GM21526 (cell line): ENCODE results near the gene PRLHR.
"Not testable (repeated sequence)": the region's sequence is repeated elsewhere in the genome, so short reads cannot be mapped to it uniquely, and the experiment has no call there.

Source experiments
- ATAC-seq: cut with Tn5 transposase; IDR thresholded peaks from one replicate; pipeline ENCODE4 v1.9.1; 2021; ENCODE audit warnings: moderate library complexity; ENCODE audit not compliant: unreplicated experiment, low FRiP score

The PRLHR gene

DNA sequence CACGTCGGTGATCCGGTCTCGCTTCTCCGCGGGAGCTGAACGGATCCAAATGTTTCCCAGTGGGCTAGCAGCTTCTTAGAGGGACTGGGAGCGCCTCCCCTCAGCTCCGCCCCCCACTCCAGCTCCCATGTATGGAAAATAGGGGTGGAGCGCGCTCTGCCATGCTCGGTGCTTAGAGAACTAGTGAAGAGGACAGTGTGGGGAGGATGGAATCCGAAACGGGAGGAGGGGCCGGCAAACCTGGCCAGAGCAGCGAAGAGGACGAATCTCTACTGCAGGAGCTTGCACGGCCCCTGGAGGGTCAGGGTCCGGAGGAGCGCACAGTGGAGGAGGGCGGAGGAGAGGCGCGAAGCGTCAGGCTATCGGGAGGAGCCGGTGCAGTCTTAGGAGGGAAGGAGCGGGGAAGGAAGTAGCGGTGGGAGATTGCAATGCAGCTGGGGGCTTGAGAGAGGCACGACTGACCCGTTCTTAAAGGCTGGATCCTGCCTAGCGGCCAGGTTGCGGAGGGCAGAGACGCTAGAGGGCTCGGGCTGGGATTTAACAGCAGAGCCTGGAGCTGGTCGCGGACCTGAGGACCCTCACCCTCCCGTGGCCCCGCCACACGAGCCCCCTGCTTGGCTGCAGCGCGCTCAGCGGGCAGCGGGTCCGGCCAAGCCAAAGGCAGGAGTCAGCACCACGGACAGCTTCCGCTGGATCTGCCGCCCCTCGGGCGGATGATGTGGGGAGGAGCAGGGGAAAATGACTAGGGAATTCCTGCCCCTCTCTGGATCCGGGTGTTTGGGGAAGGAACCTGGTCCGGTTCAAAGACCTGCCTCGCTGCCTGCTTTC is at the start of gene PRLHR:
Gene PRLHR, minus strand, starts transcription at position 51 of the 828 bp plus-strand sequence. CDS start 404 bp downstream, outside the sequence.
- ATAC-seq: no peak

DNA sequence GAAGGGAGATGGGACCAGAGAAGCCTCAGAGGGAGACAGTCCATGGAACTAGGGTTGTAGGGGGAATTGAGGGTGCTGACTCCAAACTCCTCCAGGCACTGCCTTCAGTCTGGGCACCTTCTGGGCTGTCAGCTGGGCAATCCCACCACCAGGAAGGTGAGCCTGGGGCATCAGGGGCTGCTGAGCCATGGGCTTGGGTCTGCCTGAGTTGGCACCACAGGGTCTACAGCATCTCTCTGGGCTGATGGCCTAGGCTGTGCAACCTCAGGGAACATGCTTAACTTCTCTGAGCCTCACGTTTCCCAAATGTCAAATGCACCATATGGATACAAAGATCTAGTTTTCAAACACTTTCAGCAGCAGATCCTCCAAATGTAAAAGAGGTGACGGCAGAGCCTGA is 46.8 kb upstream of the PRLHR start:
- ATAC-seq: no peak

DNA sequence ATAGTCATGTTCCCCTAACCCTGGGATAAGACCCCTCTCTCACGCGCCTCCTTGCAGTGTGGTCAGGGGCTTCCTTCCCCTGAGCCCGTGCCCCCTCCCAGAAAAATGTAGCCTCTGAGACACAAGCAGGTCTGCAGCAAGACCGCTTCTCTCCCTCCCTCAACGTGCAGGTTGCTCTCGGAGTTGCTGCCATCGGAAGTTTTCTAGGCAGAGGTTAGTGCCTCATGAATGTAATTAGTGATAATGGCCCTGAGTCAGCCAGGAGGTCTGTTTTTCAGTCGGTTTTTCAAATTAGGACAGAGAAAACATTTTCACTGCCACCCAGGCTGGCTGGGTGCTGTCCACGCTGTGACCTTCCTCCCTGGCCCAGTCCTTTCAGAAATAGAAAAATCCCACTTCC is 43.2 kb upstream of the PRLHR start:
- no peak for ATAC-seq

DNA sequence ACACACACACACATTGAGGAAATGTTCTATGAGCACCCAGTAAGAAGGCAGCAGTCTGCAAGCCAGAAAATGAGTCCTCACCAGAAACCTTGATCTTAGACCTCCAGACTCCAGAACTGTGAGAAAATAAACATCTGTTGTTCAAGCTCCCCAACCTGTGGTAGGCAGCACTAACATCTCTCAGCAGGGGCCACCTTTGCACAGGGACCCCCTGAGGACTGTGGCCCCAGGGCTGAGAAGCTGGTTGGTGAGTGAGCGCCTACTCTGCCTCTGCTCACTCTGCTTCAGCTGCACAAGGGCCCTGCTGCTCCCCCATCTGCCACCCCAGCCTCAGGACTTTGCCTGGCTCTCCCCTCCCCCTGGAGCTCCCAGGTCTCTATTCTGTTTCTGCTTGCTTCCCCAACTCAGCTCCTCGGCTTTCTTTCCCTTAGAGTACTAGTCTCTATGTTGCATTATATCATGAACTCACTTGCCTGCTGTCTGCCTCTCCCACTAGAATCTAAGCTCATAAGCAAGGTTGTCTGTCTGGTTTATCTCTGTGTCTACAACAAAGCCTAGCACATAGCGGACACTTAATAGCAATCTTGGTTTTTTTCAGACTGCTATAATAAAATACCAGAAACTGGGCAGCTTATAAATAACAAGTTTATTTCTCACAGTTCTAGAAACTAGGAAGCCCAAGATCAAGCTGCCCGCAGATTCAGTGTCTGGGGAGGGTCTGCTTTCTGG is 40.4 kb upstream of the PRLHR start:
- ATAC-seq: no peak

DNA sequence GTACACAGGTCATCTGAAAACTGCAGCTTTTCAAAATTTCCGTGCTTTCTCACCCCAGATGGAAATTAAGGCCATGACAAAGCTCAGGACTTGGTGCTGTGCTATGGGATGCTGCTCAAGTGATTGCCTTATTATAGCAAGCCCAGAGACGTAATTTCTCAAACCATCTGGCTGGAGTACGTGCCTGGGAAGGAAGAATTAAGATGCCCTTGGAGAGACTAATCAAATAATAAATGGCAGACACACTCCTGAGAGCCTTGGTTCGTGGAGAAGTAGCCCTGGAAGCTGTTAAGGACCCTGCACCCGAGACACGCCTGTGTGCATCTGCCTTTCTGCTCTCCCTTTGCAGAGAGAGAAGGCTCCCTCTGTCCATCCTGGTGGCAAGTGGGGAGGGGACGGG is 38.3 kb upstream of the PRLHR start:
- ATAC-seq: no peak

DNA sequence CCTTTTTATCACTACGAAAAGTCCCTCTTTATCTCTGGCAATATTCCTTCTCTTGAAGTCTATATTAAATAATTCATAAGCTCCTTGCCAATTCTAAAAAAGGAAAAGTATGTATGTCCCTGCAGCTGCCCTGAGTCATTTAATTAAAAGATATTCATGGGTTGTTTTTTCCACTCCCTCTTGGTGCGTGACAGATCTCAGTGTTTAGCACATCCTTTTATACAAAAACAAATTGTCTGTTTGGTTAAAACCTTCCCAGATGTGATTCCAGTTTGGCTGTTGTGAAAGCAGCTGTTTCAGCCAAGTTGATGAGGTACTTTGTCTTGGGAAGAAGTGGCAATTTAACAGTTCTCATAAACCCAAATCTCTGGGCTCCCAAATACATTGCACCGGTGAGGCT is 33.8 kb upstream of the PRLHR start:
- ATAC-seq: no peak

DNA sequence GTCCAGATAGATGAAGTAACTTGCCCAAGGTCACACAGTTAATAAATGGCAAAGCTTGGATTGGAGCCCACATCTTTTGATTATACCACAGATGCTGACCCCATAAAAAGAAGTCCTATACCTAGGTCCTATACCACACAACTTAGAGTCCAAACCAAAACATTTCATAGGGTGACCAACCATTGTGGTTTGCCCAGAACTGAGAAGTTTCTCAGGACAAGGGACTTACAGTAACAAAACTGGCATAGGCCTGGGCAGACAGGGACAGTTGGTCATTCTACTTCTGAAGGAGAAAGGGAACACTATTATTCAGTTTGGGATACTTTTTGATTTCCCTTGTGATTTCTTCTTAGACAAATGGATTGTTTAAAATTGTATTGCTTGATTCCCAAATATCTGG is 32.9 kb upstream of the PRLHR start:
- ATAC-seq: no peak

DNA sequence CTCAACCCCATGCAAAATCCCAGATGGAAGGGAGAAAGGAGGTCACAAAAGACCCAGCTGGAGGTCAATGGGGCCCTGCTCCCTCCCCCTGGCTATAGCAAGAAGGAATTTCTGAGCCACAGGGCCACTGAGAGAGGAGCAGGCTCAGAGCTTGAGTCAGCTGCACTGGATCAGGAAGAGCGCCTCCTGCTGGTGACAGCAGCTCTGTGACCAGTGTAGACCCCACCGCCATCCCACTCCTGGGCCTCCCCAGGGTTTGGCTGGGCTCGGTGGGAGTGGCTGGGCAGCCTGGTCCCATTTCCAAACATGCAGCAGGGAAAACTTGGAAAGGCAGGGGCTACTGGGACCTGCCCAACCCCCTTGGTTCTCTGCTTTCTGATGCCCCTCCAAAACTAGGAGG is 31.5 kb upstream of the PRLHR start:
- ATAC-seq: no peak

DNA sequence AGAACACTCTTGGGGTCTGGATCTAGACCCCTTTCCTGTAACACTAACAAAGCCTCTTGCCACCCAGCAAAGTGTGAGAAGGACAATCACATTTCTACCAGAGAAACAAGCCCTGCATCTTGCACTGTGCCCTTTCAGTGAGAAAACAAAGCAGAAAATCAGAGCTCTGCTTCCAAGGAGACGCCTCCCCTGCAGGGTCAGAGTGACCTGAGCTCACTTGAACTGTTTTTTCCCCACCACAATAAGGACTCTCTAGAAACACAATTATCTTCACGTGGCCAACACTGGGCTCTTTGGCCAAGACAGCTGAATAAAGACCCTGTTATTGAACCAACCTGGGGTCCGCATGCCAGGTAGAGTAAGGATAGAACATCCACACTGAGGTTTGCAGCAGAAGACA is 30.1 kb upstream of the PRLHR start:
- ATAC-seq: no peak

DNA sequence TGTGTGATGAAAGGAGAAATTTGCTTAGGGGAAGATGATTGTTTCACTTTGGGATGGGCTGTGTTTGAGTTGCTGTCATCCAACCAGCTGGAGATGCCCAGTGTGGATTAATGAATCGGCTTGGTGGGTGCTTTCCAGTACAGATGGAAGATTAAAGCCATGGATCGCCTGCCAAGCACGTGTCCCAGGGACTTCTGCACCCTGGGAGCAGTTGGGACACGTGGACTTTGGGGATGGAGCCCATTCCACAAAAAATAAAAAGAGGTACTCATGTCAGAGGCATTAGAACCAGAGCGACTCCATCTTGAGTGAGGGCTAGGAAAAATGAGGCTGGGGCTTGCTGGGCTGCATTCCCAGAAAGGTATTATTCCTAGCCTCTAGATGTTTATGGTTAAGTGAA is 29.3 kb upstream of the PRLHR start:
- ATAC-seq: no peak

DNA sequence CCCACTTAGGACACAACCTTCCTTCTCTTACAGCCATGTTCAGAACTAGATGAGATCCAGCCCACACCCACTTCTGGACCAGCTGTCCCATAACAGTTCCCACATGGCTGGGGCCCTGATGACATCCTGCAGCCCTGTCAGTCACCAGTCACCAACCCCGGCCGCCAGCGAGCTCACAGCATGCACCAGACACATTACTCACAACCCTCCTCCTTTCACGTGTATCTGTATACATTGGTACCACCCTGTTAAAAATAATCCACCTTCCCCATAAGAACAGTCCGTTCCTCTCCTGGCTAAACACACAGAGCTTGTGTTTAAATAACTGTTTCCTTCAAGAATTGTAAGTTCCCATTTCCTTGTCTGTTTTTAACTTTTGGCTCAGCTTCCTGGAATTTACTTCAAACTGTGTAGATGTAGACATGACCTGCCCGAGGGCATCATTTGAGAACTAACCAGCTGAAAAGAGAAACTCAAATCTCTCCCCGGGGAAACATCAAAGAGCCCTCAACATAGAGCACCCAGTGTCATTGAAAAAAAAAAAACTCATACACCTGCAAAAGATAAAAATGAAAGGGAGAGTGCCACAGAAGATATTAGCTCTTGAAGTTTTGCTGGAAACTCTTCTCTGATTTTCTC is 26.0 kb upstream of the PRLHR start:
- ATAC-seq: no peak

DNA sequence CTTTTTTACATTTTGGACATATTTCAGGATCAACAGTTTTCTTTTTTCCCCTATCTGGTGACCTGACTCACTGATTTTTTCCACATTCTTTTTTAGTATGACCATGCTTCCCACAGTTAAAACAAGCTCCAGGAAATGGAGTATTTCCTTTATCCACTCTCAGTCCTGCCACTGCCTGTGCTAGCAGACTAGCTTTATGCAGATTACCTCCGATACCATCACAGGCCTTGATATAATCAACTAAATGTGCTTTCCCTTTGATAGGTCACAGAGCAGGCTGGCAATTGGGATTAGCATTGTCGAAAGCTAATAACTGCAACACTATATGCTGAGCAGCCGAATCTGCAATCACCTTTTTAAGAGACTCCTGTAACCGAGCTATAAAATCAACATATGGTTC is 18.4 kb upstream of the PRLHR start:
- ATAC-seq: not testable (repeated sequence)

DNA sequence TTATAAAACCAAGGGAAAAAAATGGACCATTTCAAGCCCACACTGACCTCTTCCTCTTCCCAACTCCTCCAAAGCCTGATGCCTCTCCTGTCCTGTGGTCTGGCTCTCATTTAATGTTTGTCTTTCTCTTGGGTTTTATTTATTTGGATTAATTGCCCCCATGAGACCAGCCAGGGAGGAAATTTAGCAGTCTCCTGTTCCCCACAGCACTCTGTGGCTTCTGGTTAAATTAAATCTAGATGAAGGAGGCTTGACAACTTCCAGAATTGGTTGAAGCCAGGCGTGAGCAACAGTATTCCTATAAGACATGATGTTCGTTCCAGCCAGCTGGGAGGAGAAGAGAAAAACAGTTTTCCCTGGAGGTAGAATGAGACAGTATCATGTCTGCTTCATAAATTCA is 15.1 kb upstream of the PRLHR start:
- ATAC-seq: no peak

DNA sequence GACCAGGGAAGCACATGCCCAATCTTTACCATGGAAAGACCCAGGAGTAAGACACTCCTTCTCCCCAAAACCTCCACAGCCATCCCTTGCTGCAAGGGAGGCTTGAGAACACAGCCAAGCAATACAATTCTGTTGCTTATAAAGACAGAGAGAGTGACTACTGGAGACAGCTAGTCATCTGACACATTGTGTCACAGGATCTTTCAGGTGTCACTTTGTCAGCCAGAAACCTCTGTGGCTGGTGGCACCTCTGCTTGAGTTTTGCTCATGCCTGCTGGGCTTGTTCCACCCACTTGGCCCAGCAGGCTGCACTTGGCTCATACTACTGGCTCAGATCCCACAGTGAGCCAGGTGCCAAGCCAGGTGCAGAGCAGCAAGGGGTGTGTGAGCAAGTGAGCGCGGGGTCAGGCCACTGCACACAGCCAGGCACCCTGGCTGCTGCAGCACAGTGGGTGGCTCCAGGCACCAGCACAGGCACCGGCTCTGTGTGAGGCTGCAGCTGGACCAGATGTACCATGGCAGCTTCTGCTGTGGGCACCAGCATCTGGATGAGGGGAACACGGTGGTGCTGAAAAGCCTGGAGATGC is 12.4 kb upstream of the PRLHR start:
- ATAC-seq: no peak

DNA sequence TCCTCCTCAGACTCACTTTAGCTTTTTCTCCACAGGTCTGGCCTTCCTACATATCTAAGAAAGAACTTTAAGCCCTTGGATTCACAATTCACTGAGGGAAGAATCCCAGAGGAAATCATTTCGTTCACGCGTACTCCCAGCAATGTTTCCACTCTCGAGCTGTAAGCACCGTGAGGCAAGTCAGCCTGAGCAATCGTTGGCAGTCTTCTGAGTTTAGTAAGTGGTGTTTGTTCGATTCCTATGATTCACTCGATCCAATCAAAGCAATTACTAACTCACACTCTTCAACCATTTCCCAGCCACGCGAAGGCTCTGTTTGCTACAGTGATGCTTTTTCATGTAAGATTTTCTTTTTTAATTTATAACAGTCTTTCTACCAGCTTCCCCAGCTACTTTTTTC is 10.2 kb upstream of the PRLHR start:
- no peak for ATAC-seq

DNA sequence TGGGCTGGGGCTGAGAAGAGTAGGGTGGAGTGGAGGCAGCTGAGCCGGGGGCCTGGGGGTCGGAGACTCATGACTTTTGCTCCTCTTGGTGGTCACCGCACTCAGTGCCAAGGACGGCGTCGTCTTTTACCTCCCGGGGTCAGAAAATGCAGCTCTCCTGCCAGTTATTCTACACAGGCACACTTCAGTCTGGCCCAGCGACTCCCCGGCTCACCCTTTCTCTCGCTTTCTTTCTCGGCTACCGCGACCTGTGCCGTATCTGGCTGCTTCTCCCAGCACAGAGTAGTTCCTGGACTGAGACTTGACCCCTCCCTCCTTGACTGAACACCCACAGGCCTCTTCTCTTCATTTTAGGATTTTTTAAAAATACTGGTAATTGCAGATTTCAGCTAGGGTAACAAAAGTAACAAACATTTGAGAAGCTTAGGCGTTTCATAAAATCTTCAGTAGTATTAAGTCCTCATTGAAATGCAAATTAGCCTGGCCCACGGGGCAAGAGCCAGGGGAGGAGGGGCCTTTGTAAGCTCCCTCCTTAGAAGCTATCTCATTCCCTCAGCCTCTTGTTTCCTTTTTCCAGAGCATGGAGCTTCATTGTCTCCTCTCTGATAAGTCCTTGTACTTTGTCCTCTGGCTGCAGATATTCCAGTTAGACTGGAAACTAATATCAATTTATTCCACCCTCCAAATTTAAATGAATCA is 1.1 kb upstream of the PRLHR start:
- no peak for ATAC-seq

DNA sequence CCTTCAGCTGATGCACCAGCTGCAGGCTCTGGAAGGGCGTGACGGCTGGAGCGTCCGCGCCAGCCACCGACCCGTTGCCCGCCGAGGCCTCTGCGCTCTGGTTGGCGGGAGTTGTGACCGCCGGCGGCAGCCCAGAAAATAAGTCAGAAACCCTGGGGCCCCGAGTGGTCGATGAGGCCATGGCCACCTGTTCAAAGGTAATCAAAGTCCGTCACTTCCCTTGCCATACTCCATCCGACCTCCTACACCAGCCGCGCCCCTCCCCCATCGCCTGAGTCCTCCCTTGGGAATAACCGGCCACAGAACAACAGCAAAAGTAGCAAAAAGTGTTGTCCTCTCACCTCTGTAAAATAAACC is 406 bp downstream of the PRLHR start:
- no peak for ATAC-seq

DNA sequence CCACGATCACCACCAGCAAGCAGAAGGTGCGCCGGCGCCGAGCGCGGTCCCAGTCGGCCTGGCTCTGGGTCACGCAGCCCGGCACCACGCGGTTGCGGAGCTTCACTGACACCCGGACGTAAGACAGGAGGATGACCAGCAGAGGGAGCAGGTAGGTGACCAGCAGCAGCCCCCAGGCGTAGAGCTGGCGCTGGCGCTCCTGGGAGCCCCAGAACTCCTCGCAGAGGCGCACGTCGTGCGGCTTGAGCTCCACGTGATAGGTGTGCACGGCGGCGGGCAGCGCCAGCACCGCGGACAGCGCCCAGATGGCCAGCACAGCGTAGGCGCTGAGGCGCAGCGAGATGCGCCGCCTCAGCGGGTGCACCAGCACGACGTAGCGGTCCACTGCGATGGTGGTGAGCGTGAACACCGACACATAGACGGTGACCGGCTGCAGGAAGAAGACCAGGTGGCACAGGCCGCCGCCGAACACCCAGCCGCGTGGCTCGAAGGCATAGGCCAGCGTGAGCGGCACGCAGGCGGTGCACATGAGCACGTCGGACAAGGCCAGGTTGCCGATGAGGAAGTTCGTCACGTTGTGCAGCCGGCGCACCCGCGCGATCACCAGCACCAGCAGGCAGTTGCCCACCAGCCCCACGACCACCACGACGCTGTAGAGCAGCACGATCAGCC is 920 bp downstream of the PRLHR start:
- ATAC-seq: no peak

DNA sequence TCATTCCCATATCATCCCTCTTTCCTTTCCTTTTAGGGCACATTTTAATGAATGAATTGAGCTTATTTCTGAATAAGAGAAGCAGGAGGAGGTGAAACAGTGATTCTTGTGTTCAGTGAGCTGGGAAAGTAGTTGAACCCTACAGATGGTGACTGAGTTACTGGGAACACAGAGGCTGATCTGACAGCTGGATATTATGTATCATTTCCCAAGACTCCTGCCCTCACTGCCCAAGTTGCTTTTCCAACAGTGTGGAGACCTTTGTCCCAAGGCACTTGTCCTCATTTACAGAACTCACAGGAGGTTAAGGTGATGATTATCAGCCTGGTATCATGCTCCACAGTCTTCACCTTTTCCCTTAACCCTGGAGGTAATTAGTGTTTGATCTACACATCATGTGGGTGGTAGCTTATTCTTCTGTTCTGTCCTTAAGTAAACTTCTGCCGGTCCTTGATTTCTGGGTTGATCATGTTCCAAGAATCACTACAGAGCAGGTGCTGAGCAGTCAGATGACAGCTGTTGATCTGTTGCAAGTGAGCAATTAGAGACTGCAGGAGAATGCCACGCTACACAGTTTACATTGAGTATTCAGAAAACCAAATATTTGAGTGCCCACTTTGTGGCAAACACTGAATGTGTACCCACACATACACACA is 2.6 kb downstream of the PRLHR start:
- no peak for ATAC-seq

DNA sequence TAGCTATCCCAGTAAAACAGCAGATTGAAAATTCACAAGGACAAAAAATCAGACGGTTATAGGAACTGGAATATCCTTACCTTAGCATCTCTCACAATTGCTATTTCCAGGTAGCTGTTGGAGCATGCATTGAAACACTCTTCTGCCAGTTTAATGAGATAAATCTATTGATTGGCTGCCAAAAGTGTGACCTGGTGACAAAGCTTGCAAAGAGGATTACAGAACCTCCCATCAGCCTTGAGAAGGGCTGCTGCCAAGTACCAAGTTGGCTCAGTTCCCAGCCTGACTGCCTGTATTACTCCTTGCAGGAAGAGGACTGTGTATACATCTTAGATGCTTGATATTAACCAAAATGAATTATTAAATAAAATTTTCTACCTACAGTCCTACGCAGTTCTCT is 5.1 kb downstream of the PRLHR start:
- no peak for ATAC-seq
